ENCODE results near the gene JPH3.
A peak's percentile ranks its signal among the peaks of the same experiment; 100 is the strongest.

JPH3 gene

GRCh38 chr16:87602821-87603683, 744 bp downstream of the JPH3 start:
- no peak for DNase-seq

- DNase-seq = no peak
These were observed 1.7 kb downstream of the JPH3 start for GRCh38 chr16:87603684-87604633.

GRCh38 chr16:87604634-87605111, 2.4 kb downstream of the JPH3 start:
- DNase-seq = no peak

- DNase-seq = no peak
These were observed 4.9 kb downstream of the JPH3 start for GRCh38 chr16:87607223-87607622.

- DNase-seq = no peak
These were observed 5.6 kb downstream of the JPH3 start for GRCh38 chr16:87607871-87608270.

GRCh38 chr16:87608400-87608985, 6.2 kb downstream of the JPH3 start:
- DNase-seq = peak; percentile 85

- no peak for DNase-seq
These were observed 7.7 kb downstream of the JPH3 start for GRCh38 chr16:87610026-87610425.

GRCh38 chr16:87611456-87611855, 9.1 kb downstream of the JPH3 start:
- no peak for DNase-seq

- DNase-seq = no peak
These were observed 11.7 kb downstream of the JPH3 start for GRCh38 chr16:87613961-87614360.

- no peak for DNase-seq
These were observed 13.3 kb downstream of the JPH3 start for GRCh38 chr16:87615621-87616041.

- no peak for DNase-seq
These were observed 14.2 kb downstream of the JPH3 start for GRCh38 chr16:87616556-87616955.

GRCh38 chr16:87618216-87618615, 15.9 kb downstream of the JPH3 start:
- DNase-seq = no peak

- no peak for DNase-seq
These were observed 17.3 kb downstream of the JPH3 start for GRCh38 chr16:87619360-87620200.

- DNase-seq = no peak
These were observed 17.8 kb downstream of the JPH3 start for GRCh38 chr16:87620201-87620495.

- no peak for DNase-seq
These were observed 19.2 kb downstream of the JPH3 start for GRCh38 chr16:87621550-87621829.

GRCh38 chr16:87621976-87622713, 19.8 kb downstream of the JPH3 start:
- no peak for DNase-seq

- no peak for DNase-seq
These were observed 20.5 kb downstream of the JPH3 start for GRCh38 chr16:87622756-87623319.

- DNase-seq = no peak
These were observed 23.0 kb downstream of the JPH3 start for GRCh38 chr16:87625241-87625797.

- no peak for DNase-seq
These were observed 24.1 kb downstream of the JPH3 start for GRCh38 chr16:87626401-87626800.

GRCh38 chr16:87626905-87627304, 24.6 kb downstream of the JPH3 start:
- DNase-seq = no peak

GRCh38 chr16:87627542-87628245, 25.4 kb downstream of the JPH3 start:
- DNase-seq = no peak

Measured in hematopoietic multipotent progenitor cell treated with erythropoietin and hydrocortisone succinate and interleukin-3 and kit ligand, for 6 days (in vitro differentiated cells).